NK-92 (cell line): ENCODE data around the gene PRRG3.
"Not testable (repeated sequence)": the region's sequence is repeated elsewhere in the genome, so short reads cannot be mapped to it uniquely, and the experiment has no call there.

Experiments used
- DNase-seq: peaks from one replicate; lab custom pipeline; 2025; ENCODE audit not compliant: unreplicated experiment; lab: John Stamatoyannopoulos, UW

PRRG3 gene

GRCh38 chrX:151694661-151695582, at the start of gene PRRG3:
TSS of gene PRRG3 (plus strand) at chrX:151695458. CDS start at chrX:151698815, 3,357 bp downstream.
- DNase-seq: no peak

- DNase-seq: no peak
Measured at GRCh38 chrX:151675121-151675746, 20.0 kb upstream of the PRRG3 start.

- no peak for DNase-seq
Measured at GRCh38 chrX:151676196-151676595, 19.1 kb upstream of the PRRG3 start.

GRCh38 chrX:151679798-151680402, 15.4 kb upstream of the PRRG3 start:
- DNase-seq: no peak

- DNase-seq: no peak
Measured at GRCh38 chrX:151680805-151681204, 14.5 kb upstream of the PRRG3 start.

- no peak for DNase-seq
Measured at GRCh38 chrX:151687635-151688034, 7.6 kb upstream of the PRRG3 start.

GRCh38 chrX:151688695-151689094, 6.6 kb upstream of the PRRG3 start:
- no peak for DNase-seq

- DNase-seq: no peak
Measured at GRCh38 chrX:151692825-151693224, 2.4 kb upstream of the PRRG3 start.

- DNase-seq: no peak
Measured at GRCh38 chrX:151694121-151694520, 1.1 kb upstream of the PRRG3 start.

GRCh38 chrX:151695583-151696340, 504 bp downstream of the PRRG3 start:
- DNase-seq: no peak

- not testable (repeated sequence) for DNase-seq
Measured at GRCh38 chrX:151697082-151697481, 1.8 kb downstream of the PRRG3 start.

GRCh38 chrX:151697522-151697921, 2.3 kb downstream of the PRRG3 start:
- no peak for DNase-seq

GRCh38 chrX:151698485-151698884, 3.2 kb downstream of the PRRG3 start:
- no peak for DNase-seq

GRCh38 chrX:151699746-151700145, 4.5 kb downstream of the PRRG3 start:
- no peak for DNase-seq

- no peak for DNase-seq
Measured at GRCh38 chrX:151700581-151700980, 5.3 kb downstream of the PRRG3 start.

GRCh38 chrX:151701071-151701470, 5.8 kb downstream of the PRRG3 start:
- no peak for DNase-seq

- no peak for DNase-seq
Measured at GRCh38 chrX:151701531-151701930, 6.3 kb downstream of the PRRG3 start.

GRCh38 chrX:151702026-151702714, 6.9 kb downstream of the PRRG3 start:
- no peak for DNase-seq

GRCh38 chrX:151702741-151703340, 7.6 kb downstream of the PRRG3 start:
- no peak for DNase-seq

- no peak for DNase-seq
Measured at GRCh38 chrX:151703487-151703886, 8.2 kb downstream of the PRRG3 start.
